Activated CD8-positive, alpha-beta memory T cell treated with anti-CD3 and anti-CD28 coated beads, Interleukin-2, amount 10 ng/mL, durations not matched to agents 7 days and 5 days (primary cell): ENCODE results near the gene CYP4V2. TPM values are rescaled to one million over a fixed set of nuclear protein-coding genes. Genes with fewer than 3 reads are reported as not detected.

Source experiments
- ATAC-seq: fragments of 150-1000 bp; cut with Tn5 transposase; one replicate; pipeline ENCODE4 v1.10.0; 2021; ENCODE audit warnings: moderate library complexity
- CTCF ChIA-PET: fragments of 350-600 bp; sonication (Branson Sonifier 250); formaldehyde crosslinking; loops from one replicate; lab custom pipeline; 2021; ENCODE audit warnings: antibody characterized with exemption; lab: Charles Lee
- DNase-seq: peaks from one replicate; pipeline ENCODE4 v3.0.0-alpha.2; 2020
- H3K27ac Mint-ChIP-seq: one replicate; pipeline ENCODE4 v1.8.0; 2021; ENCODE audit warnings: mild to moderate bottlenecking, mixed read lengths
- H3K27me3 Mint-ChIP-seq: one replicate; pipeline ENCODE4 v1.8.0; 2021; ENCODE audit warnings: mixed read lengths
- H3K36me3 Mint-ChIP-seq: one replicate; pipeline ENCODE4 v1.8.0; 2021; ENCODE audit warnings: mild to moderate bottlenecking, mixed read lengths
- H3K4me1 Mint-ChIP-seq: one replicate; pipeline ENCODE4 v1.8.0; 2021; ENCODE audit warnings: mixed read lengths
- H3K4me3 Mint-ChIP-seq: one replicate; pipeline ENCODE4 v1.8.0; 2021; ENCODE audit warnings: mild to moderate bottlenecking, moderate library complexity, mixed read lengths
- H3K9me3 Mint-ChIP-seq: one replicate; pipeline ENCODE4 v1.8.0; 2022; ENCODE audit warnings: low read depth, mixed read lengths
- total RNA-seq, 2 experiments: library from RNA; stranded (reverse); gene quantifications; one replicate each; pipeline ENCODE4 v1.2.3, GENCODE V29; 2021

CYP4V2 gene
- total RNA-seq, 2 experiments from 2014 or later, result 10.3 to 14.6 TPM

- H3K4me3 Mint-ChIP-seq, result no peak overlapping the region
- no peaks in the 10 kb centered on the region for H3K27me3 Mint-ChIP-seq
- CTCF ChIA-PET, result no interaction called here
- DNase-seq (no peak), ATAC-seq (no peak)
- H3K9me3 Mint-ChIP-seq, result no peaks in the 10 kb centered on the region
- no peaks in the 10 kb centered on the region for H3K36me3 Mint-ChIP-seq
- no peaks in the 10 kb centered on the region for H3K4me1 Mint-ChIP-seq
- no peak overlapping the region for H3K27ac Mint-ChIP-seq
Observed at GRCh38 chr4:186248643-186249042, 57.3 kb downstream of the CYP4V2 start.

GRCh38 chr4:186249785-186250754 is 58.7 kb downstream of the CYP4V2 start:
- H3K27me3 Mint-ChIP-seq, result no peaks in the 10 kb centered on the region
- H3K9me3 Mint-ChIP-seq, result no peaks in the 10 kb centered on the region
- H3K4me3 Mint-ChIP-seq, result no peak overlapping the region
- H3K36me3 Mint-ChIP-seq, result no peaks in the 10 kb centered on the region
- no peak for ATAC-seq
- DNase-seq, result no peak
- CTCF ChIA-PET, result no interaction called here
- no peaks in the 10 kb centered on the region for H3K4me1 Mint-ChIP-seq
- H3K27ac Mint-ChIP-seq, result no peak overlapping the region

GRCh38 chr4:186250760-186251159 is 59.4 kb downstream of the CYP4V2 start:
- no peaks in the 10 kb centered on the region for H3K27me3 Mint-ChIP-seq
- H3K36me3 Mint-ChIP-seq, result no peaks in the 10 kb centered on the region
- H3K27ac Mint-ChIP-seq, result no peak overlapping the region
- ATAC-seq (no peak), DNase-seq (no peak)
- H3K4me1 Mint-ChIP-seq, result no peaks in the 10 kb centered on the region
- CTCF ChIA-PET, result no interaction called here
- no peak overlapping the region for H3K4me3 Mint-ChIP-seq
- H3K9me3 Mint-ChIP-seq, result no peaks in the 10 kb centered on the region

GRCh38 chr4:186255122-186255521 is 63.8 kb downstream of the CYP4V2 start:
- no peak for ATAC-seq
- Mint-ChIP-seq H3K27me3 (no peaks in the 10 kb centered on the region), H3K4me3 (no peak overlapping the region), H3K27ac (no peak overlapping the region), H3K36me3 (no peaks in the 10 kb centered on the region), H3K9me3 (no peaks in the 10 kb centered on the region), H3K4me1 (no peaks in the 10 kb centered on the region)
- CTCF ChIA-PET, result no interaction called here
- no peak for DNase-seq

- H3K27me3 Mint-ChIP-seq, result no peaks in the 10 kb centered on the region
- no peak for ATAC-seq
- no peaks in the 10 kb centered on the region for H3K36me3 Mint-ChIP-seq
- no peak overlapping the region for H3K27ac Mint-ChIP-seq
- DNase-seq, result no peak
- CTCF ChIA-PET, result no interaction called here
- no peak overlapping the region for H3K4me3 Mint-ChIP-seq
- no peaks in the 10 kb centered on the region for H3K9me3 Mint-ChIP-seq
- H3K4me1 Mint-ChIP-seq, result no peaks in the 10 kb centered on the region
Observed at GRCh38 chr4:186258216-186258811, 66.9 kb downstream of the CYP4V2 start.

GRCh38 chr4:186260117-186260503 is 68.7 kb downstream of the CYP4V2 start:
- Mint-ChIP-seq H3K9me3 (no peaks in the 10 kb centered on the region), H3K27ac (no peak overlapping the region)

More at GRCh38 chr4:186260117-186260503, 68.7 kb downstream of the CYP4V2 start:
- Mint-ChIP-seq H3K27me3 (no peaks in the 10 kb centered on the region), H3K4me3 (no peak overlapping the region), H3K4me1 (no peaks in the 10 kb centered on the region), H3K36me3 (no peaks in the 10 kb centered on the region)
- ATAC-seq, result no peak
- CTCF ChIA-PET, result no interaction called here
- no peak for DNase-seq

Other genes starting within 250 kb of the CYP4V2 start
- 1 to 10 TPM; 1.5 to 3.7 TPM for gene TLR3, start 122.4 kb upstream of the CYP4V2 start, total RNA-seq
- gene FAM149A, start 86.9 kb upstream of the CYP4V2 start, total RNA-seq, result 1 to 10 TPM; 1.2 TPM
- gene KLKB1, start 35.9 kb downstream of the CYP4V2 start, total RNA-seq, result under 1 TPM; 0.14 to 0.18 TPM
- gene F11, start 74.6 kb downstream of the CYP4V2 start, total RNA-seq, result not detected